HG03103 (cell line): ENCODE measurements around the gene UGT1A5.
"Not testable (repeated sequence)": the region's sequence is repeated elsewhere in the genome, so short reads cannot be mapped to it uniquely, and the experiment has no call there.

Experiments used
- ATAC-seq: cut with Tn5 transposase; IDR thresholded peaks from one replicate; pipeline ENCODE4 v1.9.1; 2021; ENCODE audit warnings: low read depth; ENCODE audit not compliant: unreplicated experiment

UGT1A5 gene

DNA sequence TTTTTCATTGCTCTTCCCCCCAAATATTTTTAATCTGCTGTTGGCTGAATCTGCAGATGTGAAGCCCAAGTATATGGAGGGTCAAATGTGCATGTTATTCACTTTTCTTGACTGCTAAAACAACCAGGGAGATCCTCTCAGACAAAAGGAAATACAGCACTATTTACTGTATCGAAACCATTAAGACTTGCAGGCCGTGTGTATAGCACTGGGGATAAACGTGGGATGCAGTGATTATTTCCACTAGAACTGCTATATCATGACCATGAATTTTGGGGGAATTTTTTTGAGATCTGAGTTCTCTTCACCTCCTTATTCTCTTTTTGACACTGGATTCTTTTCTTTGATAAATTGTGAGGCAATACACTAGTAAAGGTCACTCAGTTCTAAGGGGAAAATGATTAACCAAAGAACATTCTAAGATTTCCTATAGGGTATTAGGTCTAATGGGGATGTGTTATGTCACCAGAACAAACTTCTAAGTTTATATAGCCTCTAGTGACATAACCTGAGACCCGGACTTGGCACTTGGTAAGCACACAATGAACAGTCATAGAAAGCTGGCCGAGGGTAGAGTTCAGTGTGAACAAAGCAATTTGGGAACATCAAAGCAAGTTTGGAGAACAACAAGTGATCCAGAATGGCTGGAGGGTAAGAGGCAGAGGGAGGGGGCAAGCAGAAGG lies 32.5 kb downstream of the UGT1A5 start:
- no peak for ATAC-seq

GRCh38 chr2:233745838-233746237 lies 33.1 kb downstream of the UGT1A5 start:
- not testable (repeated sequence) for ATAC-seq

- ATAC-seq, result no peak
Observed at GRCh38 chr2:233746475-233747282, 34.0 kb downstream of the UGT1A5 start.

DNA sequence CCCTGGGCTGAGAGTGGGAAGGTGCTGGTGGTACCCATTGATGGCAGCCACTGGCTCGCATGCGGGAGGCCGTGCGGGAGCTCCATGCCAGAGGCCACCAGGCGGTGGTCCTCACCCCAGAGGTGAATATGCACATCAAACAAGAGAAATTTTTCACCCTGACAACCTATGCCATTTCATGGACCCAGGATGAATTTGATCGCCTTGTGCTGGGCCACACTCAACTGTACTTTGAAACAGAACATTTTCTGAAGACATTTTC lies 34.5 kb downstream of the UGT1A5 start:
- no peak for ATAC-seq

GRCh38 chr2:233750689-233751088 lies 38.0 kb downstream of the UGT1A5 start:
- not testable (repeated sequence) for ATAC-seq

GRCh38 chr2:233751212-233752009 lies 38.7 kb downstream of the UGT1A5 start:
- ATAC-seq, result not testable (repeated sequence)

DNA sequence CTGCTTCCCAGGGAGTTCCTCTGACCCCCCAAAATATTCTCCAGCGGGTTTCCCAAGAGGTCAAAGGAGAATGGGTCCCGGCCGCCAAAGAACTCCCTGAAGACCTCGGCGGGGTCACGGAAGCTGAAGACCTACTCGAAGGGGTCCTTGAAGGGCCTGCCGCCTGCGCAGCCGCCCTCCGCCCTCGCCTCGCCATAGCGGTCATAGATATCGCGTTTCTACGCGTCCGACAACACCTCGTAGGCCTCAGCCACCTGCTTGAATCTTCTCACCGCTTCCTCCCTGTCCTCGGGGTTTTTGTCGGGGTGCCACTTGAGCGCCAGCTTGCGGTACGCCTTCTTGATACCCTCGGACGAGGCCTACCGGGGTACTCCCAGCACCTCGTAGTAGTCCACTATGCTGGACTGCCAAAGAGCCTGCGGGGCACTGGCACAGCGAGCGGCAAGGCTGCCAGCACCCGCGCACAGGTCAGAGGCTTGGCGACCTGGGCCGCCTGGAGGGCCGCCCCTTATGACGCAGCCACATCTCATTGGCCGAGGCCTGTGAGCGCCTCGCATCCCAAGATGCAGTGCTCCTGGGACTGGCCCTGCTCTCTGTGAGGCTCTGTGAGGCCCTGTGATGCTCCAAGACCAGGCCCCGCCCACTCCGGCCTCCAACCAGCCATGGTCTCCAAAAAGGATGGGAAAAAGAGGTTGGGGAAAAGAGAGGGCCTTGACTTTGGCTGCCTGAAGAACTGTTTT lies 42.3 kb downstream of the UGT1A5 start:
- no peak for ATAC-seq

DNA sequence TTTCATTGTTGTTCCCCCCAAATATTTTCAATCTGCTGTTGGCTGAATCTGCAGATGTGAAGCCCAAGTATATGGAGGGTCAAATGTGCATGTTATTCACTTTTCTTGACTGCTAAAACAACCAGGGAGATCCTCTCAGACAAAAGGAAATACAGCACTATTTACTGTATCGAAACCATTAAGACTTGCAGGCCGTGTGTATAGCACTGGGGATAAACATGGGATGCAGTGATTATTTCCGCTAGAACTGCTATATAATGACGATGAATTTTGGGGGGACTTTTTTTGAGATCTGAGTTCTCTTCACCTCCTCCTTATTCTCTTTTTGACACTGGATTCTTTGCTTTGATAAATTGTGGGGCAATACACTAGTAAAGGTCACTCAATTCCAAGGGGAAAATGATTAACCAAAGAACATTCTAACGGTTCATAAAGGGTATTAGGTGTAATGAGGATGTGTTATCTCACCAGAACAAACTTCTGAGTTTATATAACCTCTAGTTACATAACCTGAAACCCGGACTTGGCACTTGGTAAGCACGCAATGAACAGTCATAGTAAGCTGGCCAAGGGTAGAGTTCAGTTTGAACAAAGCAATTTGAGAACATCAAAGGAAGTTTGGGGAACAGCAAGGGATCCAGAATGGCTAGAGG lies 43.8 kb downstream of the UGT1A5 start:
- ATAC-seq, result no peak

DNA sequence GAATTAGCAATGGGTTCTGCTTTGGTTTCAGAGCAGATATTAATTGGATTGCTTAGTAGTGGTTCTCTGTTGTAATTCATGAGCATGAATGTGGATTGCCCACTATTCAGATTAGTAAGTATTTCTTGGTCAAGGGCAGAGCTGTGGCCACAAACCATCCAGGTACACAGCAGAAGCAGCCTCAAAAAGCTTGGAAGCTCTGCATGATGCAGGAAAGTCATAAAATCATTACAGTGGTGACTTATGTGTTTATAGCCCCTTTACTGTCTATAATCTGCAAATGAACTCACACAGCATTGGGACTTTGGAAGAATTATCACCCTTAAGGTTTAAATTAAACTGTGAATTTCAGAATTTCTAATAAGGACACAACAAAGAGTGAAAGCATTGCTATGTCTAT lies 45.4 kb downstream of the UGT1A5 start:
- ATAC-seq, result no peak

- ATAC-seq, result no peak
Observed at GRCh38 chr2:233758849-233759248, 46.1 kb downstream of the UGT1A5 start.

DNA sequence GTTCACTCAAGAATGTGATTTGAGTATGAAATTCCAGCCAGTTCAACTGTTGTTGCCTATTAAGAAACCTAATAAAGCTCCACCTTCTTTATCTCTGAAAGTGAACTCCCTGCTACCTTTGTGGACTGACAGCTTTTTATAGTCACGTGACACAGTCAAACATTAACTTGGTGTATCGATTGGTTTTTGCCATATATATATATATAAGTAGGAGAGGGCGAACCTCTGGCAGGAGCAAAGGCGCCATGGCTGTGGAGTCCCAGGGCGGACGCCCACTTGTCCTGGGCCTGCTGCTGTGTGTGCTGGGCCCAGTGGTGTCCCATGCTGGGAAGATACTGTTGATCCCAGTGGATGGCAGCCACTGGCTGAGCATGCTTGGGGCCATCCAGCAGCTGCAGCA lies 47.3 kb downstream of the UGT1A5 start, which contains the start of gene UGT1A1:
Gene UGT1A1 (plus strand): TSS at position 228 of the 400 bp plus-strand sequence. CDS start 18 bp downstream, at position 246.
- no peak for ATAC-seq

DNA sequence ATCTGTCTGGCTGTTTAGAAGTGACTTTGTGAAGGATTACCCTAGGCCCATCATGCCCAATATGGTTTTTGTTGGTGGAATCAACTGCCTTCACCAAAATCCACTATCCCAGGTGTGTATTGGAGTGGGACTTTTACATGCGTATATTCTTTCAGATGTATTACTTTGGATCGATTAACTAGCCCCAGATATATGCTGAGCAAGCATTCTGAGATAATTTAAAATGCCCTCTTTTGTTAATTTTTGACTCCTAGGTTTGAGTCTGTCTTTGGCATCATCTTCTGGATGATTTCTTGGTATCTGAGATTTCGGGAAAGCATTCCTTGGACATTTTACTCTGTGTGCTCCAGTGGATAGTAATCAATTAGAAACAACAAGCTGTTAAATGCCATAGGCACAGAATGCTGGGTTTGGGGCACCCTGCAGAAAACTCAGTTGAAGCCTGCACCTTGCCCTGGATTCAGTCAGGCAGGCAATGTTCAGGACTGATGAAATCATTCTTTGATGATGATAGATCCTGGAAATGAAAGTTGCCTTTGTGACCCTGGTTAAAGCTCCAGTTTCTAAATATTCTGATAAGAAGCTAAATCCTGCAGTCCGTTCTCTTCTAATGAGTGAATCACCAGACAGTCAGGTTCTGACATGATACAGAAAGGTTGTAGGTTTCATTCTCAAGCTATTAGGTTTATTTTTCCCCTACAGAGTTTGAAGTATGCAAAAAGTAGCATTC lies 48.5 kb downstream of the UGT1A5 start:
- no peak for ATAC-seq

DNA sequence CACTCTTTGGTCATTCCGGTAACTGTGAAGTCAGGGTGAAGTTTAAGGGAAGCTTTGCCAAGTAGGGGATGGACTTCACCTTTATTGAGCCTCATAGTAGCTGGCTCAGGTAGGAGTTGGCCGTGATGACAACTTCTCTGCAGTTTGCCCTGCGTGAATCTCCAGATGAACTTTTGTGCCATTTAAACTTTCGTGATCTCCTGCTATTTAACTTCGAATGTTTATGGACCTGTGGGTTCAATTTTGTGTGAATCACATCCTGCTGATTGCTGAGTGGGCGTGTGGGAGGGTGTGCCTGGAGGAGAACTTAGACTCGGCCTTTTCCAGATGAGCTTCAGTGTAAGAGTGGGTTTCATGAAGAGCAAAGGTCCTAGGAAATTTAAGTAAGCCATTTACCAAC lies 51.6 kb downstream of the UGT1A5 start:
- ATAC-seq, result no peak

GRCh38 chr2:233764761-233765160 lies 52.1 kb downstream of the UGT1A5 start:
- no peak for ATAC-seq

DNA sequence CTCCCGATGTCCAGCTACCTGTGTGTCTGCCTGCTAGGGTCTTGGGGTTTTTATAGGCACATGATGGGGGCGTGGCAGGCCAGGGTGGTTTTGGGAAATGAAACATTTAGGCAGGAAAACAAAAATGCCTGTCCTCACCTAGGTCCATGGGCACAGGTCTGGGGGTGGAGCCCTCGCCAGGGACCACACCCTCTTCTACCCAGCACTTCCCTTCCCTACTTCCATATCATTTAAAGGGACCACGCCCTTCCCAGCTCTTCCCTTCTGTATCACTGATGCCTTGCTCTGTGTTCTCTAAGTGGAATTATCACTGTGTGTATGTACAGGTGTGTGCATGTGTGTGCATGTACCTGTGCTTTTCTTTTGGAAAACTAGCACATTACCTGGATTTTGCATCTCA lies 53.7 kb downstream of the UGT1A5 start:
- no peak for ATAC-seq

GRCh38 chr2:233768076-233768475 lies 55.4 kb downstream of the UGT1A5 start:
- no peak for ATAC-seq

- no peak for ATAC-seq
Observed at GRCh38 chr2:233769260-233769659, 56.6 kb downstream of the UGT1A5 start.

- no peak for ATAC-seq
Observed at GRCh38 chr2:233772153-233772552, 59.4 kb downstream of the UGT1A5 start.

- ATAC-seq, result no peak
Observed at GRCh38 chr2:233772583-233772982, 59.9 kb downstream of the UGT1A5 start.

- no peak for ATAC-seq
Observed at GRCh38 chr2:233773854-233774253, 61.1 kb downstream of the UGT1A5 start.
